GM12875 (cell line): ENCODE data around the gene LILRA6.

Experiments used
- H3K4me3 ChIP-seq: one replicate; pipeline ENCODE4 v1.5.1; 2011; ENCODE audit warnings: low read depth, low read length, control low read depth
- CTCF ChIP-seq: IDR thresholded peaks from 2 replicates; pipeline ENCODE4 v1.5.1; 2011; ENCODE audit warnings: low read depth, mild to moderate bottlenecking, control low read depth, inconsistent platforms, low read length, moderate library complexity, borderline replicate concordance; ENCODE audit not compliant: insufficient read depth

Gene LILRA6

GRCh38 chr19:54193011-54193410, 49.6 kb downstream of the LILRA6 start:
- no peak overlapping the region for H3K4me3 ChIP-seq
- TF ChIP-seq CTCF, result no peak

- peak overlapping the region; percentile 85 for H3K4me3 ChIP-seq
- no peak for TF ChIP-seq CTCF
Observed at GRCh38 chr19:54191811-54192453, 50.7 kb downstream of the LILRA6 start.

- H3K4me3 ChIP-seq, result peak within 1 kb of the TSS; percentile 85
- no peak for TF ChIP-seq CTCF
Observed at GRCh38 chr19:54191011-54191810, 51.4 kb downstream of the LILRA6 start, which contains the start of gene TSEN34. TSEN34 (plus strand) TSS chr19:54191308; CDS start chr19:54191365, 57 bp downstream.

GRCh38 chr19:54190503-54191010, 52.0 kb downstream of the LILRA6 start:
- no peak for TF ChIP-seq CTCF

GRCh38 chr19:54189735-54190502, 52.7 kb downstream of the LILRA6 start:
- no peak for TF ChIP-seq CTCF
- peak overlapping the region; percentile 85 for H3K4me3 ChIP-seq

More at GRCh38 chr19:54190503-54191010, 52.0 kb downstream of the LILRA6 start:
- H3K4me3 ChIP-seq, result peak overlapping the region; percentile 85

- TF ChIP-seq CTCF, result peak; percentile 51
- peak within 1 kb of the TSS; percentile 85 for H3K4me3 ChIP-seq
Observed at GRCh38 chr19:54189145-54189734, 53.4 kb downstream of the LILRA6 start, which contains the start of gene MBOAT7. MBOAT7 (minus strand) TSS chr19:54189580; CDS start chr19:54188508, 1,072 bp downstream.
